Pancreas (tissue), 10 donors: Measurements from ENCODE around the gene HECA. TPM values are rescaled to one million over a fixed set of nuclear protein-coding genes. Genes with fewer than 3 reads are reported as not detected.
A peak's percentile ranks its signal among the peaks of the same experiment; 100 is the strongest.
"Not testable (repeated sequence)": the region's sequence is repeated elsewhere in the genome, so short reads cannot be mapped to it uniquely, and the experiment has no call there.

Experiments
- ATAC-seq, 4 donors: fragments of 200-7000 bp; cut with Tn5 transposase; one replicate each; pipeline versions ENCODE4 v1.8.0 to v1.9.1; 2020; ENCODE audit warnings: mild to moderate bottlenecking in 4 of 4, moderate library complexity in 4 of 4
- DNase-seq, 6 donors: peaks; one replicate each; pipeline ENCODE4 v3.0.0-alpha.2; 2020
- FAIRE-seq: peaks from 2 replicates; lab custom pipeline; 2012; peaks lifted over from hg19 to GRCh38; lab: Jason Lieb, UNC
- H3K27ac ChIP-seq, 4 donors: fragments of 200-600 bp; sonication (generic); 1 replicate in 3 of 4; 2 replicates in 1 of 4; pipeline versions ENCODE4 v1.5.0 to v1.8.0; 2020
- H3K27me3 ChIP-seq, 4 donors: fragments of 200-600 bp; one replicate each; pipeline ENCODE4 v1.8.0; 2021
- H3K36me3 ChIP-seq, 3 donors: fragments of 200-600 bp; sonication (generic) in 1 of 3; one replicate each; pipeline versions ENCODE4 v1.5.0 to v1.8.0; 2020 to 2021
- H3K4me1 ChIP-seq, 3 donors: fragments of 200-600 bp; one replicate each; pipeline ENCODE4 v1.8.0; 2021
- H3K4me3 ChIP-seq, 4 donors: fragments of 200-600 bp; sonication (generic) in 2 of 4; one replicate each; pipeline versions ENCODE4 v1.5.0 to v1.8.0; 2020 to 2021
- H3K9me3 ChIP-seq, 4 donors: fragments of 200-600 bp; one replicate each; pipeline ENCODE4 v1.8.0; 2021
- CTCF ChIP-seq, 4 donors: fragments of 200-600 bp; sonication (generic) in 3 of 4; IDR thresholded peaks; one replicate each; pipeline versions ENCODE4 v1.5.0 to v1.8.0; 2021; ENCODE audit warnings: antibody characterized with exemption in 4 of 4
- WGBS, 2 donors: extraction: QIAGEN DNeasy Blood & Tissue Kit; methylation state at CpG; one replicate each; pipeline ENCODE4 v1.1.7; 2013; 5-methylcytosine and 5-hydroxymethylcytosine counted together
- intact Hi-C, 3 donors: fragments of 100-400 bp; cut with DNase I; formaldehyde crosslinking; loops; one replicate each; pipeline versions ENCODE4 v1.11.1 to v1.14.2; 2022
- polyA plus RNA-seq, 2 donors: library from polyadenylated mRNA; stranded (reverse); fragments of 200-250 nt; gene quantifications; one replicate each; pipeline ENCODE4 v1.2.3, GENCODE V29; 2013
- total RNA-seq, 6 donors: library from RNA; stranded (reverse); fragmentation: NEBNext Ultra II Directional in 4 of 6; extraction: Animal tissue kit (Norgen Biotek cat#: 25700) in 4 of 6; gene quantifications; one replicate each; pipeline versions ENCODE4 v1.2.1 to v1.2.4, GENCODE V29; 2021 to 2023
- donor health status: healthy with polysubstance abuse.
- donor health status: DM: no; HTN: no; CAD: no; lungs with moderate emphysema.
- donor health status: DM: no; HTN: no; CAD: no.
- donor health status: control.
- donor health status: control.
- donor health status: Bipolar disorder and iron deficiency.
- donor health status: DM: yes; HTN: yes; CAD: no.
- donor health status: DM: no; HTN: no; CAD: no.
- donor health status: DM: no; HTN: no; CAD: no.
- donor health status: DM: yes; HTN: yes; CAD: no.

HECA gene
- total and polyA plus RNA-seq, 8 donors = 3.2 to 16.3 (median 7.1) TPM

DNA sequence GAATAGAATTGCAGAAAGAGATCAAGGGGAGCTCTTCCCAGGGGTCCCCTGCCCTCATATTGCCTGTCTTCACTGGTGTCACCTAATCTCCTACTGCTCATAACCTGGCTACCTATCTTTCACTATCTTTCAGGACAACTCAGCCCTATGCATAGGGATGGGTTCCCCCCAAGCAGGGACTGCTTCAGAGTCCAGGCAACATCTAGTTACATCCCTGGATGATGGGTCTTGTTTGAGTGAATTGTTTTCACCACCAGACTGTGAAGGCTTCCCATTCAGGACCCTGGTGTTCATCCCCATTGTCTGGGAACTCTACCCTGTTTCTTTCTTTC, 850 bp upstream of the HECA start:
- no peak overlapping the region for H3K4me3 ChIP-seq
- no peak for TF ChIP-seq CTCF (IDR thresholded peaks at IDR 0.05)

DNA sequence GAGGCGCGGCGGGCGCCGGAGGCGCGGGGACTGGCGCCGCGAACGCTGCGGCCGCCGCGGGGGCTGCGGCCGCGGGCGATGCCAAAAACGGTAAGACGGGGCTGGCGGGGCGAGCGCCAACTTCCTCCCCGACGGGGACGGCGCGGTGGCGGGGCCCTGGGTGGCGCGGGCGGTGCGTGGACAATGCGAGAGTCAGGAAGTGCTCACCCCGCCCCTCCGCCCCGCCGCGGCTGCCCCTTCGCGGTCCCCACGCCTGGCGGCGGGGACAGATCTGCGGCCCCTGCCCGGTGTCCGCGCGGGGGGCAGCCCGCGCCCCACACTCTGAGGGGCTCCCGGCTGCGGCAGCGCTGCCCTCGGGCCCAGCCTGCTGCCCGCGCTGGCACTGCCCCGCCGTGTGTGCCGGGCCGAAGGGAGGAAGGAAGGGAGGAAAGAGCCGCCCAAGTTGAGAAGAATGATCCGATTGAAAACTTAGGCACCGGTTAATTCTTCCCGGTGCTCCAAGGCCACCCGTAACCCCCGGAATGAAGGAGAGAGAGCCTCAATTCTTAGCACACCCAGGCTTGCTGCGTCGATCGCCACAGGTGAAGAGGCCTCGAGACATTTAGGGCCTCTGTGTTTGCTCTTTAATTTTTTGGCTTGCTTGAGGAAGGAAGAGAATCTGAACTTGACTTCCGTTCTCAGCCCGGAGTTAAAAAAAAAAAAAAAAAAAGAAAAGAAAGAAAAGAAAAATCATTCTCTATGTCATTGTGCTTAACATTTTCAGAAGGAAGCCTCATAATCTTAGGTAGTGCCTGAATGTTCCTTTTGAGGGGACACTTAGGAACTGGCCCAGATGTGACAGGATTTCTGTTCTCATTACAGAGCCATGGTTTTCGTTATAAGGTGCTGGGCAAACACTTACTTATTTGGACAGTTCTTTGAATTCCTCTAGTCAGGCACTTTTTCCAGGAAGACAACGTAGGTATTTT, 982 bp downstream of the HECA start:
- H3K4me1 ChIP-seq = peaks cover 0 to 15% (median 0%) of the 10 kb centered on the region in 3 donors
- WGBS, 2 donors = 0 to 1% methylated on average over 55 to 76 of the region's 76 CpGs
- peak overlapping the region; percentile 73 to 84 (median 81) for H3K4me3 ChIP-seq
- no peak for TF ChIP-seq CTCF (IDR thresholded peaks at IDR 0.05)
- no peak for FAIRE-seq
- H3K27me3 ChIP-seq = no peaks in the 10 kb centered on the region
- no peaks in the 10 kb centered on the region for H3K36me3 ChIP-seq
- intact Hi-C loops = no loop called here
- H3K27ac ChIP-seq = peak overlapping the region in 3 of 4 donors; percentile 88 to 93 (median 92)
- no peaks in the 10 kb centered on the region for H3K9me3 ChIP-seq
- ATAC-seq = peak; percentile 16 to 50 (median 44)
- peak; percentile 37 to 84 (median 66) for DNase-seq

More for the DNA sequence above, 850 bp upstream of the HECA start:
- Histone ChIP-seq H3K36me3 (no peaks in the 10 kb centered on the region), H3K9me3 (no peaks in the 10 kb centered on the region), H3K27me3 (no peaks in the 10 kb centered on the region), H3K4me1 (peaks cover 0 to 15% (median 0%) of the 10 kb centered on the region in 3 donors), H3K27ac (peak overlapping the region in 2 of 4 donors; percentile 52 to 92)
- FAIRE-seq = no peak
- DNase-seq = no peak
- intact Hi-C loops = no loop called here
- ATAC-seq = peak in 1 of 4 donors; percentile 3

- H3K4me1 ChIP-seq = peaks cover 0 to 15% (median 0%) of the 10 kb centered on the region in 3 donors
- H3K9me3 ChIP-seq = no peaks in the 10 kb centered on the region
- no peak overlapping the region for H3K4me3 ChIP-seq
- DNase-seq = no peak
- no peaks in the 10 kb centered on the region for H3K27me3 ChIP-seq
- no peak for FAIRE-seq
- ATAC-seq = no peak
- 78 to 88% methylated on average over 2 of the region's 2 CpGs for WGBS, 2 donors
- intact Hi-C loops = no loop called here
- H3K36me3 ChIP-seq = no peaks in the 10 kb centered on the region
- no peak for TF ChIP-seq CTCF (IDR thresholded peaks at IDR 0.05)
- no peak overlapping the region for H3K27ac ChIP-seq
Measured at GRCh38 chr6:139137706-139138105, 2.8 kb downstream of the HECA start.

DNA sequence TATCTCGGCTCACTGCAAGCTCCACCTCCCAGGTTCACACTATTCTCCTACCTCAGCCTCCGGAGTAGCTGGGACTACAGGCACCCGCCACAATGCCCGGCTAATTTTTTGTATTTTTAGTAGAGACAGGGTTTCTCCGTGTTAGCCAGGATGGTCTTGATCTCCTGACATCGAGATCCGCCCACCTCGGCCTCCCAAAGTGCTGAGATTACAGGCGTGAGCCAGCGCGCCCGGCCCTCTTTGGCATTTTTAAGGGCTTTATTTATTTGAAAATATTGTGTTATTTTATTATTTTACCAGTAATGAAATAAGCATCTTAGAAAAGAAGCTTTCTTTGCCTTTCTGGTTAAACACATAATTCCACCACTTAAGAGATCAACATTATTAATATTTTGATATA, 6.0 kb downstream of the HECA start:
- WGBS, 2 donors = 94% methylated on average over 12 of the region's 12 CpGs
- H3K27ac ChIP-seq, DNase-seq, H3K9me3 ChIP-seq, H3K4me3 ChIP-seq, intact Hi-C loops, ATAC-seq, FAIRE-seq, H3K27me3 ChIP-seq, H3K36me3 ChIP-seq: not testable (repeated sequence)
- H3K4me1 ChIP-seq = peaks cover 0 to 19% (median 0%) of the 10 kb centered on the region in 3 donors

DNA sequence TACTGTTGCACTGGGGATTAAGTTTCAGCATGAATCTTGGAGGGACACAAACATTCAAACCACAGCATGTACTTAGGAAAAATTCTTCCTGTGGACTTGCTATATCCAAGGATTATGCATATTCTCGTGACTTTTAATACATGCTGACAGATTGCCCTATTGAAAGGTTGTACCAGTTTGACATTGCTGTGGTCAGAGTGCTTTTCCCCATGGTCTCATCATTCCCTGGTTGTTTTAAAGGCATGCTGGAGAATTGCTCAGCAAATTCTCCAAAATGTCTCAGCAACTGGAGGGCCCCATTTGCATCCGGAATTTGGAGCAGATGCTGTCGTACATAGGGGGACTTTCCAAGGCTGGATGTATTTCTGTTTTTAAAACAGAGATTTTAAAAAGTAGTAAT, 7.4 kb downstream of the HECA start:
- intact Hi-C loops = no loop called here
- no peak for ATAC-seq
- DNase-seq = no peak
- Histone ChIP-seq H3K4me1 (peaks cover 0 to 10% (median 0%) of the 10 kb centered on the region in 3 donors), H3K27me3 (no peaks in the 10 kb centered on the region), H3K36me3 (no peaks in the 10 kb centered on the region), H3K9me3 (no peaks in the 10 kb centered on the region), H3K4me3 (no peak overlapping the region), H3K27ac (no peak overlapping the region)
- WGBS, 2 donors = 92 to 96% methylated on average over 3 of the region's 3 CpGs
- no peak for TF ChIP-seq CTCF (IDR thresholded peaks at IDR 0.05)
- no peak for FAIRE-seq
